ENCODE data around the gene HPS4.
"Not testable (repeated sequence)": the region's sequence is repeated elsewhere in the genome, so short reads cannot be mapped to it uniquely, and the experiment has no call there.

HPS4 gene

GRCh38 chr22:26445577-26446275 lies 37.9 kb downstream of the HPS4 start:
- in situ Hi-C loops (cut with MboI; ENCODE audit: low sequenced_read_pairs), result no loop called here

- in situ Hi-C loops (cut with MboI; ENCODE audit: low sequenced_read_pairs), result no loop called here
These were observed 38.8 kb downstream of the HPS4 start for GRCh38 chr22:26444777-26445176.

GRCh38 chr22:26443901-26444690 lies 39.5 kb downstream of the HPS4 start:
- in situ Hi-C loops (cut with MboI; ENCODE audit: low sequenced_read_pairs), result no loop called here

GRCh38 chr22:26442086-26442756 lies 41.4 kb downstream of the HPS4 start:
- in situ Hi-C loops (cut with MboI; ENCODE audit: low sequenced_read_pairs), result no loop called here

- in situ Hi-C loops (cut with MboI; ENCODE audit: low sequenced_read_pairs), result no loop called here
These were observed 44.0 kb downstream of the HPS4 start for GRCh38 chr22:26439559-26439958.

GRCh38 chr22:26438776-26439175 lies 44.8 kb downstream of the HPS4 start:
- in situ Hi-C loops (cut with MboI; ENCODE audit: low sequenced_read_pairs), result not testable (repeated sequence)

GRCh38 chr22:26437694-26438392 lies 45.7 kb downstream of the HPS4 start:
- in situ Hi-C loops (cut with MboI; ENCODE audit: low sequenced_read_pairs), result no loop called here

GRCh38 chr22:26436903-26437515 lies 46.6 kb downstream of the HPS4 start:
- in situ Hi-C loops (cut with MboI; ENCODE audit: low sequenced_read_pairs), result no loop called here

DNA sequence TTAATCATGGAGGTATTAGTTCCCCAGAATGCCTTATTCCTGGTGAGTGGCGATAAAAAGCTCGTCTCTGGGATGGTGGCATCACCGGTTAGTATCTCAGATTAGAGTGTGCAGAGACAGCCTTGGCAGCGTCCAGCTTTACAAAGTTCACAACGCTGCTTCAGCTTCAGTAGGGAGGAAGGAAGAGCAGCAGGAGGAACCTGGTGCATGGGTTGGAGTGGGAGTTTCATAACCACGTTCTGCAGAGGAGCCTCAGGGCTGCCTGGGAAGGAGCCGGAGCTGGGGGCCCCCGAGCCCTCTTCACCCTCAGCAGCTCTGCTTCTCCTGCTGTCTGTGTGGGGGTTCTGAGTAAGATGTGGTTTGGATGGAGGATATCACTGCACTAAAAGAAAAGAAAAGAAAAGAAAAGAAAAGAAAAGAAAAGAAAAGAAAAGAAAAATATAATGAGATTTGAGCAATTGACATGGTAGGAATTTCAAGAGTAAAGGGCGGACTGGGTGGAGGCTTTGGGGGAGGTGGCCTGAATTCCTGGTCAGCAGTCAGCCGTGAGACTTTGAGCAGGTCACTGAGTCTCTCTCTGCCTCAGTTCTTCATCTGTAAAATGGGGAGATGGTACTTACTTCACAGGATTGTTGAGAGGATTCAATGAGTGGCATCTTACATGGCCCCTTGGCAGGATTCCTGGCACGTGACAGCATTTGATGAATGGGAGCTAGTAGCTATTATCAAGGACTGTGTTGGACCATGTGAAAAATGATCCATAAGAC lies 48.1 kb downstream of the HPS4 start:
- in situ Hi-C loops (cut with MboI; ENCODE audit: low sequenced_read_pairs), result no loop called here

DNA sequence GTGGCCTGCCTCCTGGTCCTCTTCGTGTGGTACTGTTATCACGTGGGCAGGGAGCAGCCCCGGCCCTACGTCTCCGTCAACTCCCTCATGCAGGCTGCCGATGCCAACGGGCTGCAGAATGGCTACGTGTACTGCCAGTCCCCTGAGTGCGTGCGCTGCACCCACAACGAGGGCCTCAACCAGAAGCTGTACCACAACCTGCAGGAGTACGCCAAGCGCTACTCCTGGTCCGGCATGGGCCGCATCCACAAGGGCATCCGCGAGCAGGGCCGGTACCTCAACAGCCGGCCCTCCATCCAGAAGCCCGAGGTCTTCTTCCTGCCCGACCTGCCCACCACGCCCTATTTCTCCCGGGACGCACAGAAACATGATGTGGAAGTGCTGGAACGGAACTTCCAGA lies 49.8 kb downstream of the HPS4 start:
- in situ Hi-C loops (cut with MboI; ENCODE audit: low sequenced_read_pairs), result no loop called here

DNA sequence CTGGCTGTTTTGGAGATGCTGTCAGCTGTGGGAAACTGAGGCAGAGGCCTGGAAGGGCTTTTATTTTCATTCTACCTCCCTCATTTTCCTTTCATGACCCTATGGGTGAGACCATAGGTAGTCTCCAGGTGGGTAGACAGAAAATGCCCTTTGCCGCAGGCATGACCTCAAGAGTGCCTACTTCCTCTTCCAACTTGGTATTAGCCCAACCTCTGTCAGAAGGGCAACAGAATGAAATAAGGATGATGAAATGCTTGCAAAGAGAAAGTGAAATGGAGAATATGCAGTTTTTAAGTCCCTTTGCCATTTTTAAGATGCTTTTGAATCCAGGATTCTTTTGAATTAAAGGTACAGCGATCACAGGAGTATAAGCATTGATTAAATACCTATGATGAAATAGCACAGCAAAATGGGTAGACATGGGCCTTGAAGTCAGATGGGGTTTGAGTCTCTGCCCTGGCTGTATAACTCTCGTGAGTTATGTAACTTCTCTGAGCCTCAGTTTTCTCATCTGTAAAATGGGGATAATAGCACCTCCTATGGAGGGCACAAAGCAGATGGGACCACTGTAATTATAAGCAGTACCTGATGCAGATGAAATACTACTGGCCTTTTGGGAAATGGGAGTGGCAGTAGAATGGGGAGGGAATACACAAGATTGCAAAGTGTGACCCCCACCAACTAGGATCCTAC lies 50.8 kb downstream of the HPS4 start:
- in situ Hi-C loops (cut with MboI; ENCODE audit: low sequenced_read_pairs), result no loop called here

- in situ Hi-C loops (cut with MboI; ENCODE audit: low sequenced_read_pairs), result no loop called here
These were observed 52.2 kb downstream of the HPS4 start for GRCh38 chr22:26431261-26431995.

- in situ Hi-C loops (cut with MboI; ENCODE audit: low sequenced_read_pairs), result no loop called here
These were observed 53.0 kb downstream of the HPS4 start for GRCh38 chr22:26430600-26430999.

- in situ Hi-C loops (cut with MboI; ENCODE audit: low sequenced_read_pairs), result no loop called here
These were observed 53.9 kb downstream of the HPS4 start for GRCh38 chr22:26429458-26430286.

GRCh38 chr22:26428515-26429457 lies 54.8 kb downstream of the HPS4 start, which contains the start of gene ASPHD2:
ASPHD2 (plus strand) TSS chr22:26429260; CDS start chr22:26433616, 4,356 bp downstream.
- in situ Hi-C loops (cut with MboI; ENCODE audit: low sequenced_read_pairs), result no loop called here

DNA sequence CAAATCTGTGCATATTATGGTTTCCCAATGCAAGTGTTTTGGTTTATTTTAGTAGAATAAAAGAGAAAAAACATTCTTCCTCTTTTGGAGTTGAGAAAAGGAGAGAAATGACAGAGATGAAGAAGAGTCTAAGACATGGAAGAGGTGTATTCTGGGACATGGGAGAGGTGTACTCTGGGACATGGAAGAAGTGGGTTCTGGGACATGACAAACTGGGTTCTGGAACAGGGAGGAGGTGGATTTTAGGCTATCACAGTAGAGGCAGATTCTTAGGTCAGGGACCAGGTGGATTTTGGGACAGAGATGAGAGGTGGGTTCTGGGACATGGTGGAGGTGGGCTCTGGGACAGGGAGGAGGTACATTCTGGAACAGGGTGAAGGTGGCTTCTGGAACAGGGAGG lies 56.7 kb downstream of the HPS4 start:
- in situ Hi-C loops (cut with MboI; ENCODE audit: low sequenced_read_pairs), result no loop called here

GRCh38 chr22:26418620-26419019 lies 65.0 kb downstream of the HPS4 start:
- in situ Hi-C loops (cut with MboI; ENCODE audit: low sequenced_read_pairs), result no loop called here
